SKM-1 treated with dmso at 0.1 percent for 144 hours (cell line): ENCODE measurements around the gene TMEM109.

ENCODE experiments used
- DNase-seq: peaks from one replicate; lab custom pipeline; 2025; ENCODE audit not compliant: unreplicated experiment; lab: John Stamatoyannopoulos, UW

Gene TMEM109

GRCh38 chr11:60913793-60914632 lies at the start of gene TMEM109:
TMEM109 (plus strand) TSS chr11:60914158; CDS start chr11:60919694, 5,536 bp downstream.
- DNase-seq = peak; percentile 81

DNA sequence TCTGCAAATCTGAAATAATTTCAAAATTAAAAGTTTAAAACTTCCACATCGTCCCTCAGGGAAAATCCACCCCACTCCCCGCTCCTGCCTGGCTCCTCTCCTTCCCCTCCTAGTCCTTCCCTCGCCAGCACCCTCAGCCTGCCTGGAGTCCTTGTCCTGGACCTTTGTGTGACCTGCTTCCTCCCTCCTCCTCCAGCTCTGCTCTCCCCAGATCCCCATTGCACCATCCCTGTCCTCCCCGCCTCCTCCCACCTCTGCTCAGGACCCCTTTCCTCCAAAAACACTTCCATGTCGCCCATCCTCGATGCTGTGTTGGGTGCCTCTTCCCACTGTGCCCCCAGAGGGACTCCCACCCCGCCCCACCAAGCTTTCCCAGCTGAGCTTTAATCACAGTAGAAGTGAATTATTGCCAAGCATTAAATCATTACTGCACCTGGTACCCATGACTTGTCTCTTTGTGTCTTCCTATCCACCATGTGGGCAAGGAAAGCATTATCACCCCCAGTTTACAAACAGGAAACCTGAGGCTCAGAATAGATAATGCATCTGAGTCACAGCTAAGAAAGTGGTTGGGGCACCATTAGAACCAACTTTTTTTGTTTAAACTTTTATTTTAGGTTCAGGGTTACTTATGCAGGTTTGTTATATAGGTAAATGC lies 49.0 kb upstream of the TMEM109 start:
- DNase-seq = no peak

DNA sequence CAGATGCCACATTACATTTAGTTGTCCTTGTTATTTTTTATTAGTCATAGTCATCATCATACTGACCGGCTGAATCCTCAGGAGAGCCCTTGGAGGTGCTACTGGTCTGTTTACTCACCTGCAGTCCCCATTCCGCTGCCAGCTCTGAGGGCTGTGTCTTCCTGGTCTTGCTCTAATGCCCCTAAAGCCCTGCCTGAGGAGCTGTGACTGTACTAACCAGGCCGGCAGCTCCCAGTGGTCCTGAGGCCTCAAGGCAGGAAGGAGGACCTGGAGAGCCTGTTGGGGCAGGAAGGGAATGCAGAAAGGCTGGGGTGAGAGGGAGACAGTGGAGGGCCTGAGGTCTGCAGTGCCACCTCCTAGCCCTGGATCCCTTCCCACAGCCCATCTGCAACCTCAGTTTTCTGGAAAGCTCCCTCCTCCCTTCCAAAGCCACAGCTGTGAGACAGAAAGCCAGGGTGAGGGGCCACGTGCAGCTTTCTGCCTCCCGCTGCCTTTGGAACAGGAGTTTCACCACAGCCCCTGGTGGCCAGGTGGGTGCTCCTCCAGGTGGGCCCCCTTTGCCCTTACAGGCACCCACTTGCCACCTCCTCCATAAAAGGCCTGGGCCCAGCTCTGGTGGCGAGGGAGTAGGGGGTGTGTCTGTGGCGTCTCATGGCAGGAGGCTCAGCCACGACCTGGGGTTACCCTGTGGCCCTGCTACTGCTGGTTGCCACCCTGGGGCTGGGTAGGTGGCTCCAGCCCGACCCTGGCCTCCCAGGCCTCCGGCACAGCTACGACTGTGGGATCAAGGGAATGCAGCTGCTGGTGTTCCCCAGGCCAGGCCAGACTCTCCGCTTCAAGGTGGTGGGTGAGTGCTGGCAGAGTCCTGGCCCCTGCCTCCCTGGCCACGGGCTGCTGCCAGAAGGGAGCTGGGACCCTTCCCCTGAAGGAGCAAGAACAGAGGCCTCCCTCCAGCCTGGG lies 46.8 kb upstream of the TMEM109 start, which contains the start of gene ZP1:
ZP1 (plus strand) TSS at position 632 of the 960 bp plus-strand sequence; CDS start at position 652, 20 bp downstream.
- no peak for DNase-seq

- DNase-seq = no peak
Observed at GRCh38 chr11:60867871-60868681, 45.9 kb upstream of the TMEM109 start.

DNA sequence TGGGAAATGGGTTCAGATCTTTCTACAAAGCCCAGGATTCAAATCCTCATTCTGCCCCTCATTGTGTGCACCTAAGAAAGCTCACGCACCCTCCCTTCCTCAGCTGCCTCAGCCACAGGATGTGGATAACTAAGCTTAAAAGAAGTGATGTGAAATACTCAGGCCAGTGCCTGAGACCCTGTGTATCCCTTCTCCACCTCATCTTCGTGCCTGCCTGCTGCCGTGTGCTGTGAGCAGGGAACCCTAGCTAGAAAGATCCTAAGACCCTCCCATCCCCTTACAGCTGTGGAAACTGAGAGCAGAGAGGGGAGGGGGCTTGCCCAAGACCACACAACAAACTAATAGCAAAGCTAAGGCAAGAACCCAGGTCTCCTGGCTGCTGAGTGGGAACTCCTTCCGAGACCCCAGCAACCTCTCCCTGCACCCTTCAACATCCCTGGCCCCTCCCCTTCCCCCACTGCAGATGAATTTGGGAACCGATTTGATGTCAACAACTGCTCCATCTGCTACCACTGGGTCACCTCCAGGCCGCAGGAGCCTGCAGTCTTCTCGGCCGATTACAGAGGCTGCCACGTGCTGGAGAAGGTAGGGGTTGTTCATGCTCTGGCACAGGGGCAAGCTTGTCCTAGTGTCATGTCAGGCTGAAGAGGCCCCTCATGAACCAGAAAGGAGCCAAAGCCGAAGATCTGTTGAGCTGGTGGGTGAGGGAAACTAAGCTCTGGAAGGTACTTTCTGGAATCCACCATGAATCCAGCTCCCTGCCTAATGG lies 45.1 kb upstream of the TMEM109 start:
- DNase-seq = no peak

- DNase-seq = no peak
Observed at GRCh38 chr11:60869451-60869825, 44.5 kb upstream of the TMEM109 start.

DNA sequence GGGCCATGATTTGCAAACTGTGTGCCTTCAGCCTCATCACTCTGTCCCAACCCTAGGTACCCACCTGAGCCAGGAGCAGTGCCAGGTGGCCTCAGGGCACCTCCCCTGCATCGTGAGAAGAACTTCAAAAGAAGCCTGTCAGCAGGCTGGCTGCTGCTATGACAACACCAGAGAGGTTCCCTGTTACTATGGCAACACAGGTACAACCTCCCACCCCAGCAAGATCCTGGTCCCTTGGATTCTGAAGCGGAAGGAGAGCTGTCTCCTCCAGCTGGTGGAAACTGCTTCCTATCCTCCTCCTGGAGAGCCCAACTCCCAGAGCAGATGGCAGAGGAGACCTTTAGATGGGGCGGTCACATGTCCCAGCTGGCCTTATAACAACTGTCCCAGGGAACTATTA lies 43.7 kb upstream of the TMEM109 start:
- DNase-seq = no peak

DNA sequence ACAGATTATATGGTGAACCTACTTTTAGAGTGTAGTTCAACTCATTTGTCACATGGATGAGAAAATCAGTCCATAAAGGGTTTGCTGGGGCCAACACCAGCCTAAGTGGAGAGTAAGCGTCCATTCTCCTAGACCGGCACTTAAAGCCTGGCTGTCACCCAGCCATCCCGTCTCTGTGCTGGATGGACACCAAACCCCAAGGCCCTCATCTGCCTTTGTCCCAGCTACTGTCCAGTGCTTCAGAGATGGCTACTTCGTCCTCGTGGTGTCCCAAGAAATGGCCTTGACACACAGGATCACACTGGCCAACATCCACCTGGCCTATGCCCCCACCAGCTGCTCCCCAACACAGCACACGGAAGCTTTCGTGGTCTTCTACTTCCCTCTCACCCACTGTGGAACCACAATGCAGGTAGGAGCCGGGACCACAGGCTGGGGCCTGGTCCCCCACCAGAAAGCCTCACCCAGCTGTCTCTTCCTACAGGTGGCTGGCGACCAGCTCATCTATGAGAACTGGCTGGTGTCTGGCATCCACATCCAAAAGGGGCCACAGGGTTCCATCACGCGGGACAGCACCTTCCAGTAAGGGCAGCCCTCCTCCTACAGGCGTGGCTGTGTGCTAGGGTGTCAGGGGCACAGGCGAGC lies 43.1 kb upstream of the TMEM109 start:
- no peak for DNase-seq

DNA sequence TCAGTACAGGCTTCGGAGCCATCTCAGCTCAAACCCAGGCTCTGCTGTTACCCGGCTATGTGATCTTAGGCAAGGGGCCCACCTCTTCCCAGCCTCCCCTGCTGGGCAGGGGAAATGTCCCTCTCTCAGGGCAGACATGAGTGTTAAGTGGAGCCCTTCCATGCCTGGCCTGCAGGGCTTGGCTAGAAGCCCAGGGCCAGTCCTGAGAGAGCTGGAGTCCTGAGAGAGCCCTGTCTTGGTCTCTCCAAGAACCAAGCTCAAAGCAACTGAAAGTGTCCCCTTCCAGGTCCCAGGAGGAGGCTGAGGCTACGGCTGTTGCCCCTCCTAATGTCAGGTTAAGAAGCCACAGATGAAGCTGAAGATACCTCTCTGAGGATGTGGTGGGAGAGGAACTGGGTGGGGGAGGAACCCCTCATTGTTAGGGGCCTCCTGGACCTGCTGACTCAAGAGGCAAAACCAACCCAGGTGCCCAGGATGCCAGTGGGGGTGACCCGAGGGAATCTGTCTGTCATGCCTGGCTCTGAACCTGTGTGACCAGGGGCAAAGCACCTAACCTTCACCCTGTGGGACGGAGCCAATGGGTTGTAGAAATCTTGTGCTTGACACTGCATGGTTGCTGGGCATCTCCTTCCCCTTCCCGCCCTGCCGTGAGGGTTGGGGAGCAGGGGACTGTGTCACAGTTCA lies 42.4 kb upstream of the TMEM109 start:
- no peak for DNase-seq

GRCh38 chr11:60872124-60872960 lies 41.6 kb upstream of the TMEM109 start:
- DNase-seq = peak; percentile 43

- no peak for DNase-seq
Observed at GRCh38 chr11:60872961-60873524, 40.9 kb upstream of the TMEM109 start.

DNA sequence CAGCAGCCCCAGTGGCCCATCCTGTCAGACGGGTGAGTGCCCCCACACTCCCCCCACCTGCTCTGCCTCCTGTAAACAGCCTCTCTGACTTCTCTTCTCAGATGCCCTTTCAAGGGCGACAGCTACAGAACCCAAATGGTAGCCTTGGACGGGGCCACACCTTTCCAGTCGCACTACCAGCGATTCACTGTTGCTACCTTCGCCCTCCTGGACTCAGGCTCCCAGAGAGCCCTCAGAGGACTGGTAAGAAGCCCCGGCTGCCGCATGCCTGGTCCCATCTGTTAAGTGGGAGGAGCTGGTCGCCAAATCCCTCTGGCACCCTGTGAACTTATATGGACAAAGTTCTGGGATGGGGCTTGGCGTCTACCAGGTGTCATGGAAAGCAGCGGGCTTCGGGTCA lies 40.4 kb upstream of the TMEM109 start:
- DNase-seq = no peak

DNA sequence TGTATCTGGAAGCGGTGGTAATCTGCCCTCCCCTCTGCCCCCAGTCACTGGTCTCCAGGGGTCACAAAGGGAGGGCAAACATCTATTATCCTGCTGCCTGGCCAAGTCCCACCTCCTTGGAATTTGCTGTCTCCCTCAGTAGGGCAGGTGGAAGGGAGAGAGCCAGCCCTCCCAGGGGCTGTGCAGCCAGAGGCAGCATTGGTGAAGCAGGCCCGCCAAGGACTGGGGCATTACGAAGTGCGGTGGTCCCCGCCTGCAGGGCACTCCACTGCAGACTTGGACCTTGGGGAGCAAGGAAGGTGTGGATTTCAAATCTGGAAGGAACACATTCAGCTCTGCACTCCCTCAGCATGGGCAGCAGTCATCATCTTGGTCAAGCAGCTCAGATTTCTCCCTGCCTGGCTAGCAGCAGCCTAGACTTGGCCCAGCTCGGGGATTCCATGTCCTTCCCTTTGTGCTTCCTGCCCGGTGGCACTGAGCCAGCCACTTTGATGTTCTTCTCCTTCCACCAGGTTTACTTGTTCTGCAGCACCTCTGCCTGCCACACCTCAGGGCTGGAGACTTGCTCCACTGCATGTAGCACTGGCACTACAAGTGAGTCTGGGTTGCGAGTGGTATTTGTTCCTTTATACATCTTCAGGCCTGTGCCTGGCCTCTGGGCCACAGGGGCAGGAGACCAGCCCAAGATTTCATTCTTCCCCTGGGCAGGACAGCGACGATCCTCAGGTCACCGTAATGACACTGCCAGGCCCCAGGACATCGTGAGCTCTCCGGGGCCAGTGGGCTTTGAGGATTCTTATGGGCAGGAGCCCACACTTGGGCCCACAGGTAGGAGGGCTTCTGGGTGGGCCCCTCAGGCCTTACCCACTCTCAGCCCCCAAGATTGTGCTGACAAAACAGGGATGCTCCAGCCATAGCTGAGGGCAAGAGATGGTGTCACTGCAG lies 39.3 kb upstream of the TMEM109 start:
- DNase-seq = no peak

- no peak for DNase-seq
Observed at GRCh38 chr11:60875366-60876167, 38.4 kb upstream of the TMEM109 start.

DNA sequence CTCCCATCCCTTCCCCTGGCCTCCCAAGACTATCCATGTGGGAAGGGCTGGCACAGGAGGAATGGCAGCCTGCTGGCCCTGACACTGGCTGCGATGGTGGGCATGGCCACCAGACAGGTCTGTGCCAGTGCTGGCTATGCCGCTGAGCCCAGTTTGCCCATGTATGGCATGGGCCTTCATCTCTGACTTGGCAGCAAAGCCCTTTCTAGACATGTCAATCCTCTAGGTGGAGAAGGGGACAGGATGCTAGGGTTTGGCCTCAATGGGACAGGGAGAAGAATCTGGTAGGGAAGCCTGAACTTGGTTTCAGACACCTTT lies 37.8 kb upstream of the TMEM109 start:
- DNase-seq = no peak
